Mesodermal cell (in vitro differentiated cells): ENCODE data around the gene UPP2. TPM values are rescaled to one million over a fixed set of nuclear protein-coding genes. Genes with fewer than 3 reads are reported as not detected.

ENCODE experiments used
- H3K27ac ChIP-seq: 2 replicates; pipeline ENCODE4 v1.7.0; 2013; ENCODE audit warnings: mild to moderate bottlenecking, low read depth, low read length, moderate library complexity; ENCODE audit not compliant: severe bottlenecking
- H3K36me3 ChIP-seq: 2 replicates; pipeline ENCODE4 v1.7.1; 2013; ENCODE audit warnings: mild to moderate bottlenecking, low read length, moderate library complexity; ENCODE audit not compliant: control insufficient read depth, insufficient read depth
- H3K4me1 ChIP-seq: one replicate; pipeline ENCODE4 v1.7.1; 2013; ENCODE audit warnings: mild to moderate bottlenecking, low read length; ENCODE audit not compliant: insufficient read depth, control insufficient read depth, poor library complexity, severe bottlenecking
- H3K4me3 ChIP-seq: 2 replicates; pipeline ENCODE4 v1.7.0; 2013; ENCODE audit warnings: low read length, control low read depth, mild to moderate bottlenecking; ENCODE audit not compliant: insufficient read depth, poor library complexity, severe bottlenecking; ENCODE audit errors: extremely low read depth
- H3K9me3 ChIP-seq: 2 replicates; pipeline ENCODE4 v1.7.1; 2013; ENCODE audit warnings: mild to moderate bottlenecking, low read length, moderate library complexity; ENCODE audit not compliant: control insufficient read depth
- WGBS, 2 experiments: methylation state at CpG; one replicate each; pipeline ENCODE4 v1.1.5; 2013; ENCODE audit warnings: missing lambda C conversion rate in 2 of 2; ENCODE audit not compliant: insufficient coverage in 2 of 2; 5-methylcytosine and 5-hydroxymethylcytosine counted together
- polyA plus RNA-seq, 2 experiments: library from polyadenylated mRNA; stranded (reverse); fragments of 50-300 nt; gene quantifications; one replicate each; pipeline ENCODE4 v1.2.3, GENCODE V29; 2013

Gene UPP2
- polyA plus RNA-seq (2013, experiment 1 of 2) = not detected
- polyA plus RNA-seq (2013, experiment 2 of 2) = not detected

- Histone ChIP-seq H3K27ac (no peak within 1 kb of the TSS), H3K36me3 (no peaks in the 10 kb centered on the region), H3K4me3 (no peak within 1 kb of the TSS), H3K9me3 (no peaks in the 10 kb centered on the region), H3K4me1 (no peaks in the 10 kb centered on the region)
- WGBS, 2 experiments = 80 to 100% methylated on average over 2 of the region's 3 CpGs
Observed at GRCh38 chr2:158101384-158101926, at the start of gene UPP2. TSS of gene UPP2 (plus strand) at chr2:158101876. CDS start at chr2:158102064, 188 bp downstream.

GRCh38 chr2:158052761-158053160 lies 48.9 kb upstream of the UPP2 start:
- H3K4me3 ChIP-seq = no peak overlapping the region
- no peak overlapping the region for H3K27ac ChIP-seq
- H3K9me3 ChIP-seq = no peaks in the 10 kb centered on the region
- no peaks in the 10 kb centered on the region for H3K4me1 ChIP-seq
- H3K36me3 ChIP-seq = no peaks in the 10 kb centered on the region
- 80% methylated on average over 1 of the region's 2 CpGs; no CpG with 5 or more reads in 1 of the 2 experiments for WGBS, 2 experiments

DNA sequence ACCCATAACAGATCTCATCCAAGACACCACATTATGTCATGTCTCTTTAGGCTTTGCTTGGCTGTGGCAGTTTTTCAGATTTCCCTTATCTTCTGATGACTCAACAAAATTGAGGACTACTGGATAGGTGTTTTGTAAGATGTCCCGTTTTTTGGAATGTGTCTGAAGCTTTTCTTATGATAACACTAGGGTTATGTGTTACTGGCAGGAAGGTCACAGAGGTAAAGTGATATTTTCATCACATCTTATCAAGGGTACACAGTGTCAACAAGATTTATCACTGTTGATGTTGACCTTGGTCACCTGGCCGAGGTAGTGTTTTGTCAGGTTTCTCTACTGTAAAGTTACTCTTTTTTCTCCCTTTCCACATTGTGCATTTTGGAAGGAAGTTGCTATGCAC lies 44.8 kb upstream of the UPP2 start:
- H3K27ac ChIP-seq = no peak overlapping the region
- no peak overlapping the region for H3K4me3 ChIP-seq
- no peaks in the 10 kb centered on the region for H3K36me3 ChIP-seq
- H3K4me1 ChIP-seq = peaks cover 4% of the 10 kb centered on the region
- H3K9me3 ChIP-seq = no peaks in the 10 kb centered on the region
- WGBS, 2 experiments = no CpG with 5 or more reads among the region's 2 CpGs

GRCh38 chr2:158060160-158060834 lies 41.4 kb upstream of the UPP2 start:
- Histone ChIP-seq H3K9me3 (no peaks in the 10 kb centered on the region), H3K36me3 (no peaks in the 10 kb centered on the region), H3K4me3 (no peak overlapping the region), H3K27ac (no peak overlapping the region), H3K4me1 (peaks cover 4% of the 10 kb centered on the region)
- 80 to 90% methylated on average over 1 to 2 of the region's 2 CpGs for WGBS, 2 experiments

DNA sequence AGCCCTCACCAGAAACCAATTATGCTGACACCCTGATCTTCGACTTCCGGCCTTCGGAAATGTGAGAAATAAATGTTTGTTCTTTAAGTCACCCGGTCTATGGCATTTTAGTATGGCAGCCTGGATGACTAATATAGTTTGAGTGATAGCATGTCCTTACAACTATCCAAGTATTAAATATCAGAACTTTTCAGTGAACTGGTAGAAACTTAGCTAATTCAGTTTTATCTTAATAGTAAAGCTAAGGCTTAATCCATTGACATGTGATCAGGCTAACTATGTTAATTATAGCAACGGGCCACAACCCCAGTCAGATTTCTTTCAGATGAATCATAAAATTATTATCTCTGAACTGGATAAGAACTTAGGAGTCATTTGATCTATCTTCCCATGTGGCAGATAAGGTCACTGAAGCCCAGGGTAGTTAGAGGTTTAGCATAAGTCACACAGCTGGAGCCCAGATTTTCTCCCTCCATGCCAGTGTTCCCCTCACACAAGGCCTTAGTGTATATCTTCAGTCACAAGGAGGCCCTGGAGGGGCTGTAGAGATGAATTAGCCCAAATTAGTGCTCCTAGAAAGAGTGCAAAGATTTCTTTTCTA lies 40.7 kb upstream of the UPP2 start:
- Histone ChIP-seq H3K4me3 (no peak overlapping the region), H3K36me3 (no peaks in the 10 kb centered on the region), H3K27ac (no peak overlapping the region)

GRCh38 chr2:158061763-158062162 lies 39.9 kb upstream of the UPP2 start:
- H3K4me1 ChIP-seq = peaks cover 4% of the 10 kb centered on the region
- no peaks in the 10 kb centered on the region for H3K36me3 ChIP-seq
- H3K27ac ChIP-seq = no peak overlapping the region
- H3K4me3 ChIP-seq = no peak overlapping the region
- WGBS, 2 experiments = 94 to 100% methylated on average over 3 of the region's 5 CpGs
- H3K9me3 ChIP-seq = no peaks in the 10 kb centered on the region

More for the DNA sequence above, 40.7 kb upstream of the UPP2 start:
- Histone ChIP-seq H3K9me3 (no peaks in the 10 kb centered on the region), H3K4me1 (peaks cover 4% of the 10 kb centered on the region)
- no CpG with 5 or more reads among the region's 5 CpGs for WGBS, 2 experiments

GRCh38 chr2:158066046-158066713 lies 35.5 kb upstream of the UPP2 start:
- no CpG with 5 or more reads among the region's 3 CpGs for WGBS, 2 experiments
- H3K36me3 ChIP-seq = no peaks in the 10 kb centered on the region
- no peaks in the 10 kb centered on the region for H3K9me3 ChIP-seq
- no peak overlapping the region for H3K27ac ChIP-seq
- H3K4me3 ChIP-seq = no peak overlapping the region
- peaks cover under 1% of the 10 kb centered on the region for H3K4me1 ChIP-seq

DNA sequence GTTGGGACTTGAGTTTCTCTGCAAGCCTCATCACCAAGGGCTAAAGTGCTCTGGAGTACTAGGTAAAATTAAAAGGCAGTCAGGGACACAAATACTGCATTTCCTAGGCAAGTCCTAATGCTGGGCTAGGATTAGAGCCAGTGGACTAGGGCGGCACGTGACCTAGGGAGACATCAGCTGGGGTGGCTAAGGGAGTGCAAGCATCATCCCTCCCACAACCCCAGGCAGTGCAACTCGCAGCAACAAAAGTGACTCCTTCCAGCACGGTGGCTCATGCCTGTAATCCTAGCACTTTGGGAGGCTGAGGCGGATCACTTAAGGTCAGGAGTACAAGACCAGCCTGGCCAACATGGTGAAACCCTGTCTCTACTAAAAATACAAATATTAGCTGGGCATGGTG lies 30.7 kb upstream of the UPP2 start:
- WGBS, 2 experiments = 82 to 93% methylated on average over 4 of the region's 5 CpGs
- no peaks in the 10 kb centered on the region for H3K36me3 ChIP-seq
- H3K4me1 ChIP-seq = no peaks in the 10 kb centered on the region
- no peak overlapping the region for H3K4me3 ChIP-seq
- H3K27ac ChIP-seq = no peak overlapping the region
- no peaks in the 10 kb centered on the region for H3K9me3 ChIP-seq

- Histone ChIP-seq H3K4me3 (no peak overlapping the region), H3K9me3 (no peaks in the 10 kb centered on the region), H3K36me3 (no peaks in the 10 kb centered on the region), H3K27ac (no peak overlapping the region), H3K4me1 (no peaks in the 10 kb centered on the region)
- 90 to 92% methylated on average over 1 of the region's 1 CpG for WGBS, 2 experiments
Observed at GRCh38 chr2:158072361-158072760, 29.3 kb upstream of the UPP2 start.

DNA sequence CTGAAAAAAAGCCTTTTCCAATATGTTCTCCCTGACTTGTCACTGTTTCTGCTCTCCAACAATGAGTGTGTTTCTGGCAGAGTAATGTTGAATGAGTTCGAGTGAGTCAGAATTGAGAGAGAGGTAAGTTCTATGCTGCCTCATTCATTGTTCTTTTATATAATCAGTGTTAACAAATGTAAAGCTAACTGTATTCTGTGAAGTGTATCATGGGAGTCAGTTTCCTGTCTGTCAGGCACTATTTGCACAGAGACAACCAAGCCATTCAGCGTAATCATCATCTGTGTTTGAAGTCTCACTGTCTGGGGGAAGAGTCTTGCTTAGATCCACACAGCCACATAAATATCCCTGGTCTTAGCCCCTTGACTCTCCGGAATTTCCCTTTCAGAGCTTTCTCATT lies 22.0 kb upstream of the UPP2 start:
- no peaks in the 10 kb centered on the region for H3K36me3 ChIP-seq
- H3K9me3 ChIP-seq = no peaks in the 10 kb centered on the region
- no peak overlapping the region for H3K27ac ChIP-seq
- H3K4me1 ChIP-seq = no peaks in the 10 kb centered on the region
- no peak overlapping the region for H3K4me3 ChIP-seq
- WGBS, 2 experiments = 100% methylated on average over 2 of the region's 3 CpGs; no CpG with 5 or more reads in 1 of the 2 experiments
